RKO (cell line): Measurements from ENCODE around the gene MAG.

Experiments
- DNase-seq: peaks from one replicate; pipeline ENCODE4 v3.0.0-alpha.2; 2016; ENCODE audit warnings: low spot score

MAG gene

DNA sequence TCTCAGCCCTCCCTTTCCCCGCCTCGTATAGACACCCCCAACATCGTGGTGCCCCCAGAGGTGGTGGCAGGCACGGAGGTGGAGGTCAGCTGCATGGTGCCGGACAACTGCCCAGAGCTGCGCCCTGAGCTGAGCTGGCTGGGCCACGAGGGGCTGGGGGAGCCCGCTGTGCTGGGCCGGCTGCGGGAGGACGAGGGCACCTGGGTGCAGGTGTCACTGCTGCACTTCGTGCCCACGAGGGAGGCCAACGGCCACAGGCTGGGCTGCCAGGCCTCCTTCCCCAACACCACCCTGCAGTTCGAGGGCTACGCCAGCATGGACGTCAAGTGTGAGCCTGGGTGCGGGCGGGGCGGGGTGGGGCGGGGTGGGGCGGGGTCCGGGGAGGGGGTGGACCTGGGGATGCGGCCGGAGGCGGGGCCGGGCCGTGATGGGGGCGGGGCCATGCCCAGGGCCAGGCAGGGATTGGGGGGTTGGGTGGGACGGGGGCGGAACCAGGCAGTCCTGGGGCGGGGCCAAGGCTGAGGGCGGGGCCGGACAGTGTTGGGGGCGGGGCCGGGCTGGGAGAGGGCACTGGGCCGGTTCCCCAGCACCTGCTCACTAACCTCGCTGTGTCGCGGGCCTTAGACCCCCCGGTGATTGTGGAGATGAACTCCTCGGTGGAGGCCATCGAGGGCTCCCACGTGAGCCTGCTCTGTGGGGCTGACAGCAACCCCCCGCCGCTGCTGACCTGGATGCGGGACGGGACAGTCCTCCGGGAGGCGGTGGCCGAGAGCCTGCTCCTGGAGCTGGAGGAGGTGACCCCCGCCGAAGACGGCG lies 7.8 kb downstream of the MAG start:
- no peak for DNase-seq

DNA sequence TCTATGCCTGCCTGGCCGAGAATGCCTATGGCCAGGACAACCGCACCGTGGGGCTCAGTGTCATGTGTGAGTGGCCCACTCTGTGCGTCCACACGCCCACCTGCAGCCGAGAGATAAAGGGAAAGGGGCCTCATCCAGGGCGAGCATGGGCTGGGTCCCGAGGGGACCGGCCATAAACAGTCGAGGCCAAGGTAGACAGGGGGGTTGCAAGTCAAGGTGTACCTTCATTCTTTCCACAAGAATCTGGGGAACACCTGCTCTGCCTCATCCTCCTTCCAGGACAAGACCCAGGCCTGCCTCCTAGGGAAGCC lies 8.3 kb downstream of the MAG start:
- no peak for DNase-seq

DNA sequence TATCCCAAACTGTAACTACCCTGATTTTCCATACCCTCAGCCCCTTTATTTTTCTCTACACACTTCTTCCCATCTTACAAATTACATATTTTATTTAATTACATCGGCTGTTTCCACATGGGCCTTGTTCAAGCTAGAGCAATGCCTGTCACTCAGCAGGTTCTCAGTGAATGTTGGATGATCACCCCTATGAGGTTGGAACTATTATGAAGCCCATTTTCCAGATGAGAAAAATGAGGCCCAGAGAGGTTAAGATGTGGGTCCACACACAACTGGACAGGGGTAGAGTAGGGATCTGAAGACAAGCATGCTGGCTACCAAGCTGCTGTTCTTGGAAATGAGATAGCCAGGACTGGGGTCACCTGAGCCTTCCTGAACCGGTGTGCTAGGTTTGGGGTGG lies 10.0 kb downstream of the MAG start:
- no peak for DNase-seq

DNA sequence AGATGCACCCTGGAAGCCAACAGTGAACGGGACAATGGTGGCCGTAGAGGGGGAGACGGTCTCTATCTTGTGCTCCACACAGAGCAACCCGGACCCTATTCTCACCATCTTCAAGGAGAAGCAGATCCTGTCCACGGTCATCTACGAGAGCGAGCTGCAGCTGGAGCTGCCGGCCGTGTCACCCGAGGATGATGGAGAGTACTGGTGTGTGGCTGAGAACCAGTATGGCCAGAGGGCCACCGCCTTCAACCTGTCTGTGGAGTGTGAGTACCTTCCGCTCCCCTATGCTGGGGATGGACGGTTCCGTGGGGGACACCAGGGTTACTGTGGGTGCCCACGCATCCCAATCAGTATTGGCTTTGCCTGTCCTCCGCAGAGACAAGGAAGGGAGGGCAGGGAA lies 10.5 kb downstream of the MAG start:
- DNase-seq: no peak

DNA sequence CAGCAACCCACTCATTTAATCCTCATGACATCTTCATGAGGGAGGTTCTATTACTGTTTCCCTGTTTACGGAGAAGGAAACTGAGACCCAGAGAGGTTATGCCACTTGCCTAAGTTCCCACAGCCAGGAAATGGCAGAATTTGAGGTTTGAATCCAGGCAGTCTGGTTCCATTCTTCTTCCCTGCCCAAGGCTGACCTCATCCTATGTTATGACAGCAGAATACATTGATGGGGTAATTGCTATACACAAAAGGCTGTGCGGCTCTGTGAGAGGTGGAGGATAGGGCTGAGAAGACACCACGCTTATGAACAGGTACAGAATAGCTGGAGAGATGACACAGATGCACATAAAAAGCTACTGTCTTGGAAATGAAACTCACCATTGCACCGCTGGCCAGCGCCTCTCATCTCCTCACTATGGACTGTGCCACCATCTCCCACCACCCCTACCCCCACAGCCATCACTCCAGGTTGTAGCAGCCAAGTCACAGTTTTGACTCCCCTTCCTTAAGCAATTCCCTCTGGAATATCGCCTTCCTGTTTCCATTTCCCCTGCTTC lies 11.5 kb downstream of the MAG start:
- DNase-seq: no peak

DNA sequence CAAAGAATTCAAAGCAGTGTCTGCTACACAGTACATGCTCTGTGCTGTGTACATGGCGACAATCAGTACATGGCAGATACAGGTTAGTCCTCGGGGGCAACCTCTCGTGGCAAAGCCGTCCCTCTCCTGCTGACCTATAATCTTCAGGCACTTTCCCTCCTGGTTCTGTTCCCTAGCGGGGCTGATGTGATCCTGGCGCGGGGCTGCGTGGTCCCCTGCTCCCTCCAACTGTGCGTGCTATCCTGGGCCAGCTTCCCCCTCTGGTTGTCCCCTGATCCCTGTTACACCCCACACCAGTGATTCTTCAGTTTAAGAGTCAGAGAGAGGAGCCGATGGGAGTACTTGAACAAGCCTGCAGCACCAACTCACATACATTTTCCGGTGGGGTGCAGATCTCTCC lies 12.1 kb downstream of the MAG start:
- no peak for DNase-seq

DNA sequence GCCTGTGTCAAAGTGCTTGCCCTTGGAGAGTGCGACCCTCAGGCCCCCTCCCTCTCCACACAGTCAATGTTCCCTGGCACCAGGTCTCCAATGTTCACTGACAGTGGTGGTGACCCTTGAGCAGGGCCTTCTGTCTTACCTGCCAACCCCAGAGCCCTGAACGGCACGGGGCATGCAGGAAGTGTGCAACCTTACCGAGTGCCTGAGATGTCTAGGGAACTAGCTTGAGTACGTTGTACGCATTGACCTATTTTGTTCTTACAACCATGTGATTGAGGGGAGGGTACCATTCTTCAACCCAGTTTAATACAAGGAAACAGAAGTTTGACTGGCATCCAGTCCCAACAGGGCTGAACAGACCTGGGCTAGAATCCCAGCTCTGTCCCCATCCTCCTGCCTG lies 13.2 kb downstream of the MAG start:
- no peak for DNase-seq

DNA sequence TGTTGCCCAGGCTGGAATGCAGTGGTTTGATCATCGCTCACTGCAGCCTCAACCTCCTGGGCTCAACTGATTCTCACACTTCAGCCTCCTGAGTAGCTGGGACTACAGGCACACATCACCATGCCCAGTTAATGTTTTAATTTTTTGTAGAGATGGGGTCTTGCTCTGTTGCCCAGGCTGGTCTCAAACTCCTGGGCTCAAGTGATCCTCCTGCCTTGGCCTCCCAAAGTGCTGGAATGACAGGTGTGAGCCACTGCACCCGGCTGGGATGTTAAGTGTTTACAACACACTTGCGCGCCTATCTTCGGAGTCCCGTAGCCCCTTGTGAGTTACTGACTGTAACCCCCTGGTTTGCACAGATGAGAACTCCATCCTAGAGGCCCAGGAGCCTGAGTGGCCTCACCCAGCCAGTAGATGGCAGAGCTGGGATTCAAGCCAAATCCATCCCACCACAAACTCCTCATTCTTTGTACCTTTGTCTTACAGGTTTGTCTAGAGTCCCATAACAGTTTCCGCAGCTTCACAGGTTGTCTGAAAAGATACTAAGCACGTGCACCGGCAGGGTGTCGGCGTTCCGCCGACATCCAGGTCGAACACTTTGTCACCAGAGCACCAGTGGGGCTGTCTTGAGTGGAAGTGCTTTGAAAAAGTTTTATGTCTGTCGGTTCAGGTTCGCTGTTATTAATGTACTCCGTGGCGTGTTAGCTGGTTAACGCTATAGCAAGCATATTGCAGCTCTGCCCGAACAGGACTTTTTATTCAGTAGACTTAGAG lies 14.7 kb downstream of the MAG start:
- DNase-seq: no peak

DNA sequence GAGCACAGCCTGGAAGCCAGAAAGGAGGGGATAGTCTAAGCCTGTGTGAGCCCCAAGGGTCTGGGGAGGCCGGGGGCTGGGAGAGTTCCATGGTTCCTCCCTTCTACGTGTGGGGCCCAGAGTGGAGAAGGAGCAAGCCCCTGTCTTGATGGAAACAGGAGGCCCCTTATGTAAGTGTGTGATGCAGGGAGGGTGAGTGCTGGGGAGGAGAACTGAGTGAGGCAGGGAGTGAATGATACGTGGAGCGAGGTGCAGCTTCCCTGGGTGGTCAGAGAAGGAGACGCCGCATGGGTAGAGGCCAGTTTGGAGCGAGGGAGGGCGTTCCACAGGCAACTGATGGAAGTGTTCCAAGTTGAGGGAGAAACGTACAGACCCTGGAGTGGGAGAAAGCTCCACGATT lies 16.0 kb downstream of the MAG start:
- DNase-seq: no peak

DNA sequence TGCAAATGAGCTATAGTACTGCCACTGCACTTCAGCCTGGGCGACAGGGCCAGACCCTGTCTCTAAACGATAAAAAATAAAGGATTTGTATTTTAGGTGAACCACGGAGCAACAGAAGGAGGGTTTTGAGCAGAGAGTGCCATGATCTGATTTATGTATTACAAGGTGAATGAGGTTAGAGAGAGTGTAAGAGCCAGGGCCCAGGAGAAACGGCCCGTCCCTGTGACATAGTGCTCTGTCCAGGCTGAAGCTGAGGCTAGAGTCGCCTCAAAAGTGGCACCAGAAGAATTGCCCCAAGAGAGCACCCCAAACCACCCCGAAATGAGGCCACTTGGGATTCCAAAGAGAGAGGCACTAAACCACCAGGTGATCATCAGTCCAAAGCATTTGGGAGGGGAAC lies 16.9 kb downstream of the MAG start:
- no peak for DNase-seq

DNA sequence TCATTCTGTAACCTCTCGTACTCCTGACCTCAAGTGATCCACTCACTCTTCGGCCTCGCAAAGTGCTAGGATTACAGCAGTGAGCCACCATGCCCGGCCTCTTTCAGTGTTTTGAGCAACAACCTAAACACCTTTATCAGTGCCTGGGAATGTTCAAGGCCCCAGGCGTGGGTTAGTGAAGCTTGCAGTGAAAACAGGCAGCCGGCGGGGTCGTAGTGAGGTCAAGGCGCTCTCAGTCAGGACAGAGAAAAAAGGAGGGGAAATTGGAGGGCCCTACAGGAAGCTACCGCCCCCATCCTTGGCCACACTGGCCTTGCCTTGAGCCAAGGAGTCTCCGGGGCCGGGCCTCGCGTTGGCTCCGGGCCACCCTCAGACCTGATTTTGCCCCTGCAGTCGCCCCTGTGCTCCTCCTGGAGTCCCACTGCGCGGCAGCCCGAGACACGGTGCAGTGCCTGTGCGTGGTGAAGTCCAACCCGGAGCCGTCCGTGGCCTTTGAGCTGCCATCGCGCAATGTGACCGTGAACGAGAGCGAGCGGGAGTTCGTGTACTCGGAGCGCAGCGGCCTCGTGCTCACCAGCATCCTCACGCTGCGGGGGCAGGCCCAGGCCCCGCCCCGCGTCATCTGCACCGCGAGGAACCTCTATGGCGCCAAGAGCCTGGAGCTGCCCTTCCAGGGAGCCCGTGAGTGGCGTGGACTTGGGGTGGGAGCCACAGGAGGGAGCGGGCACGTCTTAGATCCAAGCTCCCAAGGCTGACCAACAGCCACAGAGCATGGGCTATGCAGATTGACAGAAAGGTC lies 17.7 kb downstream of the MAG start:
- no peak for DNase-seq

DNA sequence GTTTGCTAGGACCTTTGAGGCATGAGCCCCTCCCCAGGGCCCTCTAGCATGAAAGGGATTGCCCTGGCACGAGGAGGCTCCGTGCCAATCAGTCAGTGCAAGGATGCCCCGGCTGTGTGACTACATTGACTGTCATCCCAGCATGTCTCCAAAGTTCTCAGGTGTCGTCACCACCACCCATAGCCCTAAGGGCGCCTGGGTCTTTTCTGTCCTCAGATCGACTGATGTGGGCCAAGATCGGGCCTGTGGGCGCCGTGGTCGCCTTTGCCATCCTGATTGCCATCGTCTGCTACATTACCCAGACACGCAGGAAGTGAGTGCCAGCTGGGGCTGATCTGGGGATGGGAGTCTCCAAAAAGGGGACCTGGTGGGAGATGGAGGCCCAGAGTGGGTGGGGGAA lies 18.4 kb downstream of the MAG start:
- no peak for DNase-seq

DNA sequence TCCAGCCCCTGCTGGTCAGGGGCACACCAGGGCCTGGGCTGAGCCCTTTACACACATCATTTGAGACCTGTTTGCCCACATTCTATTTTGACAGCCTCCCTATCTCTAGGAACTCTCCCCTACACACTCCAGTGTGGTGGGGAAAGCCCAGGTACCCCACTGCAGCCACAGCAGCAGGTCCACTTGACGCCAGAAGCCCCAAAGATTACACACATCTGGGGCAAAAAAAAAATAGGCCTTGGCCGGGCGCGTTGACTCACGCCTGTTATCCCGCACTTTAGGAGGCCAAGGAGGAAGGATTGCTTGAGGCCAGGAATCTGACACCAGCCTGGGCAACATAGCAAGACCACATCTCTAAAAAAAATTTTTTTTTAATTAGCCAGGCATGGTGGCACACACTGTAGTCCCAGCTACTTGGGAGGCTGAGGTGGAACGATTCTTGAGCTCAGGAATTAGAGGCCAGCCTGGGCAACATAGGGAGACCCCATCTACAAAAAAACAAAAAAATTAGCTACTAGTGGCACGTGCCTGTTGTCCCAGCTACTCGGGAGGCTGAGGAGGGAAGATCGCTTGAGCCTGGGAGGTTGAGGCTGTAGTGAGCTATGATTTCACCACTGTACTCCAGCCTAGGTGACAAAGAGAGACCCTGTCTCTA lies 19.0 kb downstream of the MAG start:
- no peak for DNase-seq

DNA sequence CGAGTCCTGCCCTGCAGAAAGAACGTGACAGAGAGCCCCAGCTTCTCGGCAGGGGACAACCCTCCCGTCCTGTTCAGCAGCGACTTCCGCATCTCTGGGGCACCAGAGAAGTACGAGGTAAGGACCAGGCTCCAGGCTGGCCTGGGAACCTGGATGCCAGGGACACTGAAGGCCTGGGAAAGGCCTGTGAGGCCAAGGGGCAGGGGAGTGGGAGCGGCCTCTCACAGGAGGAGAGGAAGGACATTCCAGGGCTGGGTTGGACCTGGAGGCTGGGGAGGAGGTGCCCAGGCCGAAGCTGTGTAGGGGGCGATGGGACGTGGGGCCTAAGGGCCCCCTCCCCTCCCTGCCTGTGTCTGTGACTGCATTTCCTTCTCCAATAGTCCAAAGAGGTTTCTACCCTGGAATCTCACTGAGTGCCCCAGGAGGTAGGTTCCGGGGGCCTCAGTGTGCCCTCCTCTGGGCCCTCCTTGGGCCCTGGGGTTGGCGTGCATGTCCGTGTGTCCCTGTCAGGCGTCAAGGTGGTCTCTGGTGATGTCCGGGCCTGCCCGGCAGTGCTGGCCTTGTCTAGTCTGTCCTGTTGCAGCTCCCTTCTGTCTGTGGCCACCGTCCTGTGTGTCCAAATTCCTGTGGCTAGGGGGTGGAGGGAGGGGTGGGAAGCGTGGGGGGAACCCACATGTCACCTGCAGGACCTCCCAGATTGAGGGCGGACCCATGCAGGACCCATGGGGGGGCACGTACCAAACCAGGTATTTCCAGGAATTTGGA lies 20.1 kb downstream of the MAG start:
- no peak for DNase-seq

DNA sequence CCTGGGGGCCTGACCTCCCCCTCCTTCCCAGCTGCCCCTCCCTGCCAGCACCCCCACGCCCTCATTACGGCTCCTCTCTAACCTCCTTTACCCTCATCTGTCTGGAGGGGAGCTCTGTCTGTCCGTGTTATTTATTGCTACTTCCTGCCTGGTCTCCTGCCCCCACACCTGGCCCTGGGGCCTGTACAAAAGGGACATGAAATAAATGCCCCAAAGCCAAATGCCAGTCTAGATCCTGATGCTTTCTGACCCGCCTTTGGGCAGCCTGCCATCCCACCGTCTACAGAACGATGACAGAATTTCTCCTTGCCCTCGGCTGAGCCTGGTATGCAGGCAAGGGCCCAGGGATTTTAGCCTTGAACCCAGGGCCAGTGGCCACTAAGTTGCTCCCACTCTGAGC lies 21.6 kb downstream of the MAG start:
- DNase-seq: no peak

DNA sequence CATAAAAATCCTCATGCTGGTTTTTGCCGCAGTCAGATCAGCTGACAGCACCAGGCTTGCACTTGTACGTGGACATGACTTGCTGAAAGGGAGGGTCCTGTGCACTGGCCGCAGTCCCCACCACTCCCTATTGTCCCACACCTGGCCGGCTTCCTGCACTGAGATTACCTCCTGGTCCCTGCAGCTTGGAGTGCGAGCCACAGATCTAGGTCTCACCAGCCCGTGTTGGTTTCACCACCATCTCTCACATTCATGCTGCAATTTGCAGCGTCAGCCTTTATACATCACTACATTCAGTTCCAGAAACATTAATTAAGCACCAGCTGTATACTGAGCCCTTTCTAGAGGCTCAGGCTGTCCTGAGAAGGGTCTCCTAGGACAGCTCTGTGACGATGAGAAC lies 22.1 kb downstream of the MAG start:
- no peak for DNase-seq

DNA sequence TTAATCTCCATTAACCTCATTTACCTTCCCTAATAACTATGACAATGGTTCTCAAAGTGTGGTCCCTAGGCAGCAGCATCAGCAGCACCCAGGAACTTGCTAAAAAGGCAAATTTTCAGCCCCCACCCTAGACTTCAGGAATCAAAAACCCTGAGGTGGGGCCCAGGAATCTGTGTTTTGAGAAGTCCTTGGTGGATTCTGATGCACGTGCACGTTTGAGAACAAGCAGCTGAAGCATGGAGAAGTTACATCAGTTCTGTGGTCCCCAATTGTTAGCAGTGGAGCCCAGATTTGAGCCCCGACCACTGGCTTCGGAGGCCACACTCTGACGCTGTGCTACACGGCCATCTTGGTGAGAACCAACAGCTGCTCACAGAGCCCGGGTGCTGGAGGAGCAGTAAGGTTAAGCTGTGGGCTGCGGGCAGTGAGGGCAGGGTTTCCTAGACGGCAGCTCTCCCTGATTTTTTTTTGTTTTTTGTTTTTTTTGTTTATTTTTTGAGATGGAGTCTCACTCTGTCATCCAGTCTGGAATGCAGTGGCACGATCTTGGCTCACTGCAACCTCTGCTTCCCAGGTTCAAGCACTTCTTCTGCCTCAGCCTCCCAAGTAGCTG lies 23.0 kb downstream of the MAG start:
- no peak for DNase-seq

DNA sequence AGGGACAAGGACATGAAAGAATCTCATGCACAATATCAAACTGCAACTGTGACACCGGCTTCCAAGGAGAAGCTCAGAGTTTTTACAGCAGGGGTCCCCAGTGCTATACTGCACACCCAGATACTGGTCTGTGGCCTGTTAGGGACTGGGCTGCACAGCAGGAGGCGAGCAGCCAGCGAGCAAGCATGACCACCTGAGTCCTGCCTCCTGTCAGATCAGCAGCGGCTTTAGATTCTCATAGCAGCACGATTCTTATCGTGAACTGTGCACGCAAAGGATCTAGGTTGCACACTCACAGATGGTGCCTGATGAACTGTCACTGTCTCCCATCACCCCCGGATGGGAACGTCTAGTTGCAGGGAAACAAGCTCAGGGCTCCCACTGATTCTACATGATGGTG lies 23.9 kb downstream of the MAG start:
- DNase-seq: no peak

DNA sequence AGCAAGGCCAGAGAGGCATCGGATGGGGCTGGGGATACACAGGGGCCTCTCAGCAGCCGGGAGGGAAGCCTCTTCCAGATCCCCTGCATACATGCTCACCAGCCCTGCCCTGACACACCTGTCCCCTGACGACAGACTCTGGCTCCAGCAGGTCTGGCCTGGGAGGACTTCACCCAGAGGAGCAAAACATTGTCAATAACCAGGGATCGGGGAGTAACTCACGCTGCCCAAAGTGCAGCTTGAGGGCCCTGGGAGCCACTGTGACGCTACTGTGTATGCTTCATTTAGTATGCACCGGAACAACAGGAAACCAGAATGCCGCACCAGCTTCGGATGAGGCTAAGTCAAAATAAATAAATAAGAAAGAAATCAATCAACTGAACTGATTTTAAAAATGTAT lies 24.6 kb downstream of the MAG start:
- DNase-seq: no peak

DNA sequence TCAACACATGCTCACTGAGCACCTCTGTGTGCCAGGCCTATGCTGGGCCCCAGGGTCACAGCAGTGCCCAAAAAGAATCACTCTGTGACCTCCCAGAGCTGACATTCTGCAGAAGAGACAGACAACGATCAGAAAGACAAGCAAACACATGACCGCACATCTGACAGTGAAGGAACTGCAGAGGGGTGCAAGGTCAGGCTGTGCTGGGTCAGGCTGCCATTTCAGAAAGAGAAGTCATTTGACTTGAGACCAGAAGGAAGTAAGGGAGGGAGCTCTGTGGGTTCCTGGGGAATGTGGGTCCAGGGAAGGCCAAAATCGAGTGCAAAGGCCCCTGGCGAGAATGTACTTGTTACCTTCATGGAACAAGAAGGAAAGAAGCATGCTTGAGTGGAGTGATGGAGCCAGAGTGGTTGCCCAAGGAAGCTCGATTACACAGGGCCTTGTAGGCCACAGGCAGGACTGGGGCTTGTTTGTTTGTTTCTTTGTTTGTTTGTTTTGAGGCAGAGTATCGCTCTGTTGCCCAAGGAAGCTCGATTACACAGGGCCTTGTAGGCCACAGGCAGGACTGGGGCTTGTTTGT lies 25.6 kb downstream of the MAG start:
- no peak for DNase-seq
